Activated T-cell treated with anti-CD3 and anti-CD28 coated beads, Interleukin-2, amount 50 U/mL, for 72 hours (primary cell): ENCODE measurements around the gene GPR21. TPM values are rescaled to one million over a fixed set of nuclear protein-coding genes. Genes with fewer than 3 reads are reported as not detected.

Experiments
- ATAC-seq, 2 donors: fragments of 150-1000 bp; cut with Tn5 transposase; replicated peaks in 1 of 2; 2 replicates each; pipeline ENCODE4 v1.10.0; 2021; ENCODE audit warnings: moderate library complexity in 2 of 2, mild to moderate bottlenecking in 1 of 2
- DNase-seq, 2 donors: peaks; one replicate each; pipeline ENCODE4 v3.0.0; 2021 to 2022; ENCODE audit warnings: mixed read lengths in 1 of 2
- H3K27ac Mint-ChIP-seq: one replicate; pipeline ENCODE4 v1.8.0; 2022; ENCODE audit warnings: mild to moderate bottlenecking, moderate library complexity, mixed read lengths
- H3K27me3 Mint-ChIP-seq: one replicate; pipeline ENCODE4 v1.8.0; 2022; ENCODE audit warnings: low read depth, mixed read lengths
- H3K36me3 Mint-ChIP-seq, 2 donors: one replicate each; pipeline ENCODE4 v1.8.0; 2022; ENCODE audit warnings: mixed read lengths in 2 of 2, mild to moderate bottlenecking in 1 of 2; ENCODE audit not compliant: insufficient read depth in 2 of 2
- H3K4me1 Mint-ChIP-seq: one replicate; pipeline ENCODE4 v1.8.0; 2022; ENCODE audit warnings: low read depth, mixed read lengths
- H3K4me3 Mint-ChIP-seq, 2 donors: one replicate each; pipeline ENCODE4 v1.8.0; 2022; ENCODE audit warnings: mild to moderate bottlenecking in 2 of 2, mixed read lengths in 2 of 2, moderate library complexity in 2 of 2
- H3K9me3 Mint-ChIP-seq, 2 donors: one replicate each; pipeline ENCODE4 v1.8.0; 2022; ENCODE audit warnings: mixed read lengths in 2 of 2
- total RNA-seq, 2 donors: library from RNA; stranded (reverse); gene quantifications; one replicate each; pipeline ENCODE4 v1.2.3, GENCODE V29; 2022

The GPR21 gene
- total RNA-seq, 2 donors from 2014 or later = 1.3 to 1.6 TPM

GRCh38 chr9:123061216-123061615 lies 27.7 kb downstream of the GPR21 start:
- Mint-ChIP-seq H3K4me1 (no peaks in the 10 kb centered on the region), H3K4me3 (no peak overlapping the region), H3K36me3 (no peaks in the 10 kb centered on the region), H3K27me3 (no peaks in the 10 kb centered on the region), H3K9me3 (no peaks in the 10 kb centered on the region), H3K27ac (no peak overlapping the region)
- DNase-seq (no peak), ATAC-seq (no peak)

- no peak for DNase-seq
- Mint-ChIP-seq H3K4me3 (no peak overlapping the region), H3K27ac (no peak overlapping the region), H3K36me3 (no peaks in the 10 kb centered on the region), H3K9me3 (no peaks in the 10 kb centered on the region), H3K27me3 (no peaks in the 10 kb centered on the region), H3K4me1 (no peaks in the 10 kb centered on the region)
- no peak for ATAC-seq
Observed at GRCh38 chr9:123062351-123063176, 29.1 kb downstream of the GPR21 start.

- DNase-seq (no peak), ATAC-seq (no peak)
- H3K27ac Mint-ChIP-seq = no peak overlapping the region
- no peak overlapping the region for H3K4me3 Mint-ChIP-seq
- no peaks in the 10 kb centered on the region for H3K9me3 Mint-ChIP-seq
- no peaks in the 10 kb centered on the region for H3K27me3 Mint-ChIP-seq
- no peaks in the 10 kb centered on the region for H3K4me1 Mint-ChIP-seq
- no peaks in the 10 kb centered on the region for H3K36me3 Mint-ChIP-seq
Observed at GRCh38 chr9:123063177-123063598, 29.7 kb downstream of the GPR21 start.

- H3K4me3 Mint-ChIP-seq = no peak overlapping the region
- no peaks in the 10 kb centered on the region for H3K36me3 Mint-ChIP-seq
- no peaks in the 10 kb centered on the region for H3K27me3 Mint-ChIP-seq
- H3K9me3 Mint-ChIP-seq = no peaks in the 10 kb centered on the region
- DNase-seq (no peak), ATAC-seq (no peak)
- H3K27ac Mint-ChIP-seq = no peak overlapping the region
- no peaks in the 10 kb centered on the region for H3K4me1 Mint-ChIP-seq
Observed at GRCh38 chr9:123063896-123064295, 30.4 kb downstream of the GPR21 start.

GRCh38 chr9:123064716-123065115 lies 31.2 kb downstream of the GPR21 start:
- Mint-ChIP-seq H3K4me1 (peaks cover 6% of the 10 kb centered on the region), H3K36me3 (no peaks in the 10 kb centered on the region), H3K27me3 (no peaks in the 10 kb centered on the region), H3K9me3 (no peaks in the 10 kb centered on the region), H3K27ac (no peak overlapping the region), H3K4me3 (no peak overlapping the region)
- ATAC-seq (no peak), DNase-seq (no peak)

GRCh38 chr9:123065196-123065595 lies 31.7 kb downstream of the GPR21 start:
- no peak for ATAC-seq
- Mint-ChIP-seq H3K4me1 (peaks cover 10% of the 10 kb centered on the region), H3K9me3 (no peaks in the 10 kb centered on the region), H3K36me3 (no peaks in the 10 kb centered on the region), H3K27ac (no peak overlapping the region), H3K4me3 (no peak overlapping the region), H3K27me3 (no peaks in the 10 kb centered on the region)
- no peak for DNase-seq

- Mint-ChIP-seq H3K9me3 (no peaks in the 10 kb centered on the region), H3K27ac (no peak overlapping the region), H3K4me1 (peaks cover 24% of the 10 kb centered on the region), H3K36me3 (peaks cover 2 to 12% of the 10 kb centered on the region in 2 donors), H3K4me3 (no peak overlapping the region), H3K27me3 (no peaks in the 10 kb centered on the region)
- no peak for ATAC-seq
- DNase-seq = no peak
Observed at GRCh38 chr9:123067136-123067535, 33.7 kb downstream of the GPR21 start.

- Mint-ChIP-seq H3K4me1 (peaks cover 24% of the 10 kb centered on the region), H3K4me3 (peak overlapping the region in 1 of 2 donors; percentile 50), H3K9me3 (no peaks in the 10 kb centered on the region), H3K27me3 (no peaks in the 10 kb centered on the region), H3K36me3 (peaks cover 2 to 12% of the 10 kb centered on the region in 2 donors), H3K27ac (peak overlapping the region; percentile 42)
- ATAC-seq = peak; percentile 20 to 23
- no peak for DNase-seq
Observed at GRCh38 chr9:123069010-123069481, 35.6 kb downstream of the GPR21 start.

- peak; percentile 95 to 97 for ATAC-seq
- Mint-ChIP-seq H3K4me1 (peaks cover 24% of the 10 kb centered on the region), H3K27me3 (no peaks in the 10 kb centered on the region), H3K36me3 (peaks cover 2 to 12% of the 10 kb centered on the region in 2 donors), H3K9me3 (no peaks in the 10 kb centered on the region), H3K4me3 (peak overlapping the region in 1 of 2 donors; percentile 65), H3K27ac (peak overlapping the region; percentile 12)
- peak; percentile 16 to 25 for DNase-seq
Observed at GRCh38 chr9:123070198-123070597, 36.7 kb downstream of the GPR21 start.

GRCh38 chr9:123072407-123072995 lies 39.0 kb downstream of the GPR21 start:
- Mint-ChIP-seq H3K4me1 (peaks cover 24% of the 10 kb centered on the region), H3K9me3 (no peaks in the 10 kb centered on the region), H3K27me3 (no peaks in the 10 kb centered on the region), H3K4me3 (no peak overlapping the region), H3K36me3 (peaks cover 2 to 12% of the 10 kb centered on the region in 2 donors), H3K27ac (no peak overlapping the region)
- DNase-seq (no peak), ATAC-seq (no peak)

GRCh38 chr9:123073441-123073840 lies 40.0 kb downstream of the GPR21 start:
- Mint-ChIP-seq H3K4me1 (peaks cover 24% of the 10 kb centered on the region), H3K27ac (no peak overlapping the region), H3K27me3 (no peaks in the 10 kb centered on the region), H3K4me3 (no peak overlapping the region), H3K9me3 (no peaks in the 10 kb centered on the region), H3K36me3 (peaks cover 2 to 12% of the 10 kb centered on the region in 2 donors)
- ATAC-seq (no peak), DNase-seq (no peak)

GRCh38 chr9:123073991-123074422 lies 40.5 kb downstream of the GPR21 start:
- H3K36me3 Mint-ChIP-seq = peaks cover 6 to 12% of the 10 kb centered on the region in 2 donors
- no peak overlapping the region for H3K4me3 Mint-ChIP-seq
- DNase-seq (no peak), ATAC-seq (no peak)
- H3K4me1 Mint-ChIP-seq = peaks cover 24% of the 10 kb centered on the region
- H3K9me3 Mint-ChIP-seq = no peaks in the 10 kb centered on the region
- no peak overlapping the region for H3K27ac Mint-ChIP-seq
- H3K27me3 Mint-ChIP-seq = no peaks in the 10 kb centered on the region

GRCh38 chr9:123074628-123075027 lies 41.2 kb downstream of the GPR21 start:
- Mint-ChIP-seq H3K9me3 (no peaks in the 10 kb centered on the region), H3K4me1 (peaks cover 19% of the 10 kb centered on the region), H3K36me3 (peaks cover 6 to 14% of the 10 kb centered on the region in 2 donors), H3K27me3 (no peaks in the 10 kb centered on the region), H3K4me3 (no peak overlapping the region), H3K27ac (no peak overlapping the region)
- ATAC-seq (no peak), DNase-seq (no peak)
